ENCODE measurements around the gene EME2. TPM values are rescaled to one million over a fixed set of nuclear protein-coding genes. Genes with fewer than 3 reads are reported as not detected.

The EME2 gene
- polyA plus RNA-seq, 3 donors = 8.1 to 15.4 (median 11.1) TPM

DNA sequence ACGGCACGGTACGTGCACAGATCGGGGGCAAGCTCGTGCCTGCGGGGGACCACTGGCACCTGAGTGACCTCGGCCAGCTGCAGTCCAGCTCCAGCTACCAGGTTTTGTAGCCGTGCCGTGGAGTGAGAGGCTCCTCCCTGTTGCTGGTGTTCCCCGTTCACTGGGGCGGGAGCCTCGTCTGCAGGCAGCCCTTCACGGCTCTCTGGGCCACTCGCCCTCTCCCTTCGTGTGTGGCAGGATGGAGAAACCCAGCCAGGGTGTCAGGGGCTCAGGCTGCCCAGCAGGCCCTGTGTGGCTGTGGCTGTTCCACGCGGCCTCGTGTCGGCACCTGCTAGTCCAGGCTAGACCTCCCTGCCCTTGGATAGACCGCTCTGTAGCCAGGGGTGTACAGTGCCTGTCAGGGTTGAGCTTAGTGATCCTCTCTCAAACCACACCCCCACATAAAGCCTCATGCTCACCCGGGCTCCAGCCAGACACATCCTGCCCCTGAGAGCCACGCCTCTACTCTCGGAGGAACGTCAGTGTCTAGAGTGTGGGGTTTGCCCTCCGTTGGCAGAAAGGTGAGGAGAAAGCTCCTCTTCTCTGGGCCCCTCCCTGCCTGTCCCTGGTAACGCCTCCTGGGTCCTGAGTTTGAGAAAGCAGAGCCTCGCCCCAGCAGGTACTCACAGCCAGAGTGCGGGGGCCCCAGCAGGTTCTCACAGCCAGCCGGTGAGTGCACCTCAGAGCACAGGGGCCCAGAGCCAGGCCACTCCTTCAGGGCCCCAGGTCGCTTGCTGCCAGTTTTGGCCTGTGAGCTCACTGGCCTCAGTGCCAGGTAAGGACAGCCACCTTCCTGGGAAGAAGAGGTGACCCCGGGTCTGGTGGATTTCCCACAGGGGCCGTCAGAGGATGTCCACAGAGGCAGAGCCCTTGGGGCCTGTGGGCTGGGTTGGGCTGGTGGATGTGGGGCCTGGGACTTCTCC is 29.0 kb upstream of the EME2 start:
- no peak for DNase-seq (ENCODE audit: extremely low read depth in 1 of 11, low read depth in 9 of 11, low spot score in 4 of 11)

DNA sequence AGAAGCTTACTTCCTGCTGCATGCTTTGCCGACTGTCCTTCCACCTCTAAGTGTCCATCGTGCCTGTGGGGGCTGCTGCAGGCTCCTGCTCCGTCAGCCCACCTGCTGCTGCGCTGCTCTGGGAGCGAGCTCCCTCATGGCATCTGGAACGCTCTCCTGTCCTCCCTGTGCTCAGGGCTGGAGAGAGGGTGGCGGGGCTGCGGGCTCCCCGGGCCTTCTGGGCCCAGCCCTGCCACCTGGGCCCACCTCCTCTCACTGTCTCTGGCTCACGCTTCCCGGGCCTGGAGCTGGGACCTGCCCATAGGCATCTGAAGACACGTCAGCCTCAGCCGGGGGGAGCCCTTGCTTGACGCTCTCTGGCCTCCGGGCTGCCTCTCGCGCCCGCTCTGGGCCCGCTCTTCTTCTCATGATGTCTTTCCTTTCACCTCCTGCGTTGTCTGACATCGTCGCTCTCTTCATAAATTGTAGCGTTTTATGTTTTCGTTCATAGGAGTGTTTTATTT is 28.2 kb upstream of the EME2 start:
- DNase-seq (ENCODE audit: extremely low read depth in 1 of 11, low read depth in 9 of 11, low spot score in 4 of 11) = no peak

DNA sequence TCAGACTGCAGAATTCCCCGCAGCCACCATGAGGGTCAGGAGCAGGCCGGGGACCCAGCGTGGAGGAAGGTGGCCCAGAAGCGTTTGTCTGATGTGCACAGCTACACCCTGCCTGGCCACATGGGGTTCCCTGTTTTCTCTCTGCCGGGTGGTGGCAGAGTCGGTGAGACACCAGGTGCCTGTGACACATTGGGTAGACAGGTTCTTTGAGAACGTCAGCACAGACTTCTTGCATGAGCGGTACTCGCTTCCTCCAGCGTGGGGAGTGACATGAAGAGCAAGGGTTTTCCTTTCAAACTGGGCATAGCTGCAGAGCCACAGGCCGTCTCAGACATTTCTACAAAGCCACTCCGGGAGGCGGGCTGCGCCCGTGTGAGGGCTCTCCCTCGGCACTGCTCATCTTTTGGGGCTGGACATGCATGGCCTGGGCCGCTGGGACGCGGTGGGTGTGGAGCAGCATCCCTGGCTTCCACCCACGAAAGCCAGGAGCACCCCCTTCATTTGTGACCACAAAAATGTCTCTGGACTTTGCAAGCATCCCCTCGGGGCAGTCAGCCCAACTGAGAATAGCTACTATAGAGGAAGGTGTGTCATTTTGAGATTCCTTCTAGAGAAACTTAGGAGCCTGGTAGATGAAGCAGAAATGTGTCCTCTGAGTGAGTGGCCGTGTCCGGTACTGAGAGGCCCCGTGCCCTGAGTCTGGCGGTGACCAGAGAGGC is 27.3 kb upstream of the EME2 start:
- DNase-seq (ENCODE audit: extremely low read depth in 1 of 11, low read depth in 9 of 11, low spot score in 4 of 11) = no peak

DNA sequence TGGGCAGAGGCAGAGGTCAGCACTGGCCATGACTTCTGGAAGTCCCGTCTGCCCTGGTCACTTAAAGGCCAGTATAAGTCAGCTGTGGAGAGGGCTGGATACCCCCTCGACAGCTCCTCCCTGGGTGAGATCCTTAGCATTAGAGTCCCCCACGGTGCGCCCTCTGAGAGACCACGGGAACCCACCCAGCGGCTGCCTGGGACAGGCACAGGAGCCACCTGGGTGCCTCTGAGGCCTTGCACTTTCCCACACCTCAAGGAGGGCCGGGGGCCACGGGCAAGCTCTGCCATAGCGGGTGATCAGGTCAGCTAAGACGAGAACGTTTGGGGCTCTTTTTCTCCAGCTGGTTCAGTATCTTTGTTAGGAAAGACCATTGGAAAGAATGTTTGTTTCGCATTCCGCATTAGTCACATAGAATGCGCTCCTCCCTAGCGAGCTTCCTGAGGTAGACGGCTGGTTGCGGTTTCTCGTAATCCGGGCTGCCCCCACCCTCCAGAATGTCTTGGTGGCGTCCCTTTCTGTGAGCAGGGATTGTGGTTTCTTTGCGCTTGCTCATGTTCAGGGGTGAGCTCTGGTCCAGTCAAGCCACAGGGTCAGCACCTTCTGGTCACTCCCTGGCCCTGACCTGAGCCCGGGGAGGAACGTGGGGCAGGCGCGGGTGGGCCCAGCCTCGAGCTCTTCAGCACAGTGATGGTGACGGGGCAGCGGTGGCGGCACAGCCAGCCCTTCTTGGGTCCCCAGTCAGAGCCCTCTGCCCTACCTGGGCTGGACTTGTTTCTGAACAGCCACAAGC is 26.5 kb upstream of the EME2 start:
- no peak for DNase-seq (ENCODE audit: extremely low read depth in 1 of 11, low read depth in 9 of 11, low spot score in 4 of 11)

DNA sequence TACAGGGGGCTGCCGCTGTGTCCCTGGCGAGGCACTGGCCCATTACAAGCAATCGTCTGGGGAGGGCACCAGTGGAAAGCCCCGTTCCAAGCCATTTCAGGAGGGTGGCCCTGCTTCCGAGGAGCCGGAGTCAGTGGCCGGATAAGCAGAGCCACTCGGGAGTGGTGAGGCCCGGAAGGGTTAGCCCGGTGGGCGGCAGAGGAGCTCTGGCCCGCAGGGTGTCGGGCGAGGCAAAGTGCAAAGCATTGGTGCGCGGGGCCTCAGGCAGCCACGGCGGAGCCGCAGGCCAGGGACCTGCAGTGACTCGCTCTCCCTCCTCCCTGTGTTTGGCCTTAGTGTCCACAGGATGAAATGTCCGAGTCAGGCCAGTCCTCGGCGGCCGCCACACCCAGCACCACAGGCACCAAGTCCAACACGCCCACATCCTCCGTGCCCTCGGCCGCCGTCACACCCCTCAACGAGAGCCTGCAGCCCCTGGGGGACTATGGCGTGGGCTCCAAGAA is 25.9 kb upstream of the EME2 start:
- DNase-seq (ENCODE audit: extremely low read depth in 1 of 11, low read depth in 9 of 11, low spot score in 4 of 11) = no peak

DNA sequence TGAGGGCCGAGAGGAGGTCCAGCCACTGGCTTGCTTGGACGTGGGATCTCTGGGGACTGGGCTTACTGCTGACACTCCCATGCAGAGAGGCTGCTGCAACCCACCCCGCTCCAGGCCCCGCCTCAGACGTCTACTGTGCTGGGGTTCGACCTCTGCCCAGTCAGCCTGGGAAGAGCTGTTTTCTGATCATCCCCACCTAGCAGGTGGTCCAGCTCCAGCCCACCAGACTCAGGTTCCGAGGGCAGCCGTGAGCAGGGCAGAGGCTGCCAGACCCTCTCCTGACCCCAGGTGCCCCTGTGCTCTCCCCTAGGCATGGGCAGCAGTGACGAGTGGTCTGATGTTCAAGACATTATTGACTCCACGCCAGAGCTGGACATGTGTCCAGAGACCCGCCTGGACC is 24.7 kb upstream of the EME2 start:
- no peak for DNase-seq (ENCODE audit: extremely low read depth in 1 of 11, low read depth in 9 of 11, low spot score in 4 of 11)

DNA sequence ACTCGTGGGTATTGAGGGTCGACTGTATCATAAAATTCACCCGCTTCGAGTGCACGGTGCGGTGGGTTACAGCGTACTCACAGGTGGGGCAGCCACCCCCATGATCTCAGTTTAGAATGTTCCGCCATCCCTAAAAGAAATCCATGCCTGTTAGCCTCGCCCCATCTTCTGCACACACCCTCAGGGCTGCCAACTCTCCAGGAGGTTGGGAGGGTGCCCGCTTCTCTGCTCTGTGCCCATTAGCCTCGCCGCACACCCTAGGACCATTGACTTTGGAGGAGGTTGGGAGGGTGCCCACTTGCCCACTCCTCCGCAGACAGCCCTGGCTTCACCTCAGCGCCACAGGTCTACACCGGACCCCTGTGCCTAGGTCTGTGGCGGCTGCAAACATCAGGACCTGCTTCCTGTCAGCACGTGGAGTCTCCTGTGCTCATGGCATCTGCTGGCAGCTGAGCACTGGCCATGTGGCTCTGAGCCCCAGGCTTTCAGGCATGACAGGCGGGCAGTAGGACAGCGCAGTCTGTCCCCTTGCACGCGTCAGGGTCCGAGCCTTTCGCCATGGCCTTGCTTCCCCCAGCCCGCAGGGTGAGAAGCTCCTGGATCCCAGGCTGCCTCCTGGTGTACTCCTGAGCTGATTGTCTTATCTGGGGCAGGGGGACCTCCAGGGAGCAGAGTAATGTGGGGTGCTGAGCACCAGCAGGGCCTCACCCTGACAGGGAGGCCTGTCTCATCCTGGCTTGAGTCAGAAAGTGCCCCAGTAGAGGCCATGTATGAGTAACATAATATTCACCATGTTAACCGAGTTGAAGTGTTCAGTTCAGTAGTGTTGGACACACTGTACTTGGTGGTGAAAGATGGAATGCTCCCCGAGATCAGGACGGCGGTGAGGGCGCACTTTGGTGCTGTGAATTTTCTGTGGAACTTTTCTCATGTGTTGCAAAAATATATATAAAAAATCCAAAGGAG is 23.2 kb upstream of the EME2 start:
- no peak for DNase-seq (ENCODE audit: extremely low read depth in 1 of 11, low read depth in 9 of 11, low spot score in 4 of 11)

DNA sequence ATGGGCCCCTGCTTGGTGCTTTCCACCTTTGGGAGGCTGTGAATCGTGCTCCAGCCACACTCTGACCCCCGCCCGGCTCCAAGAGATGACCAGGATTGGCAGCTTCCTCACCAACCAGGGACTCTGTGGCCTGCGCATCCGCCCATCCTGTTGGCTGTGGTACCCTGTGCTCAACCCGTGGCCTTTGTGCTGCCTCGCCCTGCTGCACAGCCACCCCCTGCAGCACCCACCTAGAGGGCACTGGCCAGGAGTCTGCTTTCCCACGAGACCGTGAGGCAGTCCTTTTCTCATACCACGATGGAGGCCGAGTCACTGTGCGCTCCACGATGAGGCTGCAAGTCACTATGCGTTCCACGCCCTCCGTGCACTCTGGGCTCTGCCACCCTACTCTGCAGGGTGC is 20.7 kb upstream of the EME2 start:
- no peak for DNase-seq (ENCODE audit: extremely low read depth in 1 of 11, low read depth in 9 of 11, low spot score in 4 of 11)

DNA sequence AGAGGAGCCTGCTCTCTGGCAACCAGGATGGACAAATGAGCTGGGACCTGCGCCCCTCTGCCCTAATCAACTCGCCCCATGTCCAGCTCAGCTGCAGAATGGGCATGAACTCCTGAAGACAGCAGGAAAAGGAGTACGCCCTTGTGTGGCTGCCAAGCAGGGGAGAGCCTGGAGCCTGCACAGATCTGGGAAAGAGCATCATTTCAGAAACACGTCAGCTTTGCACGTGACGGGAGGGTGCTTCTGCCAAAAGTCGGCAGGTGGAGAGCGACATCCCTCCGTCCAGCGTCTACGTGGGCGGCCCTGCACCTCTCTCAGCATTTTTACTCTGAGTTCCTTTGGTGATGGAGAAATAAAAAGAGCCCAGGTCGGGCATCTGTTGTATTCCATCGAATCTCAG is 19.8 kb upstream of the EME2 start:
- DNase-seq (ENCODE audit: extremely low read depth in 1 of 11, low read depth in 9 of 11, low spot score in 4 of 11) = no peak

DNA sequence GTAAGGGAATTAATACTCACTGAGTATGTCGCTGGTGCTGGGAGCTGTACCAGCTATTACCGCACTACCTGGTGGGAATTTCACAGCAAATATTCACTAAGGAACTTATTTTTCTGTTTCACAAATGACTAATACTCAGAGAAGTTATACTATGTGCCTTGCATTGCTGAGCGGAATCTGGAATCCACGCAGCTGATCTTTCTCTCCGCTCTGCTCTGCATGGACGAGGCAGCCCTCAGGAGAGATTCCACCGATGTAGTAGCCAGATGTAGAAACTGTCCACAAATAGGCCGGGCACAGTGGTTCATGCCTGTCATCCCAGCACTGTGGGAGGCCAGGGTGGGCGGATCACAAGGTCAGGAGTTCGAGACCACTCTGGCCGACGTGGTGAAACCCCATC is 18.4 kb upstream of the EME2 start:
- DNase-seq (ENCODE audit: extremely low read depth in 1 of 11, low read depth in 9 of 11, low spot score in 4 of 11) = no peak

DNA sequence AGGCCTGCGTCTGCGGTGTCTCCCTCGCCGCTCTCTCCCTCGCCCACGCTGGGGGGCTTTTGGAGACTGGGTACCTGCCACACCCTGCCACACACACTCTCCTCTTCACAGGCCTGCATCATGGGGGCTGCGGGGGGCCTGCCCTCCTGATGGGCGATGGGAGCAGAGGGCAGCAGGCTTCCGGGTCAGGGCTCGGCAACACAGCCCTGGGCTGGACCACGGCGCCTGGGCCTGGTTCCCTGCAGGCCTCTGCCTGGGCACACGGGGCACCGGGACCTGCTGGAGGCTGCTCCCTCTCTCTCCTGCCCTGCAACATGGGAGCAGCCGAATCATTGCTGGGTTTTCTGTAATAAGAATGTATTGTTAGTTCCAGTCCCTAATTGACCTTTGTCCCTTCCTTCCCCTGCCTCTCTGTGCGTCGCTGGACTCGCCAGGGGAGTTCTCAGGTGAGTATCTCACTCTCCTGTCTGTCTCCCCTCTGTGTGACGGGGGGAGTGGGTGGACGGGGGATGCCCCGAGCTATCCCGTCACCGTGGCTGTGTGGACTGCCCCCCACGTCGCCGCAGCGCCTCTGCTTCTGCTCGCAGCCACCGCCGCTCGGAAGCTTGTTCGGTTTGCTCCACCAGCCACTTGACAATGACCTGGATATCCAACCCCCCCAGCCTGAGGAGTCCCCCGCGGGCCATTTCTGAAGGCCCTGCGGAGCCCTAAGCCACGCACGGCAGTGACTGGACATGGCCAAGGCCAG is 14.7 kb upstream of the EME2 start:
- no peak for DNase-seq (ENCODE audit: extremely low read depth in 1 of 11, low read depth in 9 of 11, low spot score in 4 of 11)

DNA sequence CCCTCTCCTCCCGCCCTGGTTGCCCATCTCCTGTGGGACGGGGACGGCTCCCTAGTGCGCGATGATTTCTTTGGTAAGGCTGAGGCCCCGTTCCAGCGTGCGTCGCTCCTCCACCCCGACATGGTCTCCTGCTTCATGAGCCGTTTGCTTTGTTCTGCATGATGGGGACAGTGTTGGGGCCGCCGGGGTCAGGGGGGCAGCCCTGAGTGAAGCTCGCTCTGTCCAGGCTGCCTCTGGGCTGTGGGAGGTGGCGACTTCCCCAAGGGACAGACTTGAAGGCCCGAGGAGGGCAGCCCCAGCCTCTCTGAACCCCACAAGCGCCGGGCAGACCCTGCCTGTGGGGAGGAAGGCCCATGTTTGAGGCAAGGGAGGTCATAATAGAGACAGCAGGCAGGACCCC is 13.7 kb upstream of the EME2 start:
- no peak for DNase-seq (ENCODE audit: extremely low read depth in 1 of 11, low read depth in 9 of 11, low spot score in 4 of 11)

DNA sequence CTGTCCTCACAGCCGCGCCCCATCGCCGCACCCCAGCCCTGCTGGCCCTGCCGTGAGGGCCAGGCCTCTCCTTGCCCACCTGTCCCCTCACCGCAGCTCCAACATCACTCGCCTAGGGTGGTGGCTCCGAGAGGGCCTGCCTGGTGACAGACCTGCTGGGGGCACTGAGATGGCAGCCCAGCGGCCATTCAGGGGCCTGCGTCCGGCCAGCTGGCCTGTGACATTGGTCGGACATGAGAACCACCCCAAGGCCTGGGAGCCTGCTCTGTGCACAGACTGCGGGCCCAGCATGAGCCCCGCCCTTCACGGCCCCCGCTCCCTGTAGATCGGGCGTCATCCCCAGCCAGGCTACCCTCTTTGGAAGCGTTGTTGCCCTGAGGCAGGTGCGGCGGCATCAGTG is 13.1 kb upstream of the EME2 start:
- no peak for DNase-seq (ENCODE audit: extremely low read depth in 1 of 11, low read depth in 9 of 11, low spot score in 4 of 11)

DNA sequence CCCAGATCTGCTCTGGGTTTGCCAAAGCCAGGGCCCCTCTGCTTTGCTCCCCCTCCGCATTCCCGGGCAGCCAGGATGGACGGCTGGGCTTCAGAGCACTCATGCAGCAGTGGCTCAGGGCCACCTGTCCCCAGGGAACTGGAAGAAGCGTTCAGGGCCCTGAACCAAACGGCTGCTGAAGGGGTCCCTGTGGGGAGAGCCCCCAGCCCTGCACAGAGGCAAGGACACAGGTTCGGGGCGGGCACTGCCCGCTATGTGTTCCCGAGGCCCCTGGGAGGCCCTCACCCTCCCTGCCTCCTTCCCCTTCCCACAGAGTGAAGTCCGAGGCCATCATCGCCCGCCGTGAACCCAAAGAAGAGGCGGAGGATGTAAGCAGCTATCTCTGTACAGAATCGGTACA is 11.7 kb upstream of the EME2 start:
- DNase-seq (ENCODE audit: extremely low read depth in 1 of 11, low read depth in 9 of 11, low spot score in 4 of 11) = no peak

DNA sequence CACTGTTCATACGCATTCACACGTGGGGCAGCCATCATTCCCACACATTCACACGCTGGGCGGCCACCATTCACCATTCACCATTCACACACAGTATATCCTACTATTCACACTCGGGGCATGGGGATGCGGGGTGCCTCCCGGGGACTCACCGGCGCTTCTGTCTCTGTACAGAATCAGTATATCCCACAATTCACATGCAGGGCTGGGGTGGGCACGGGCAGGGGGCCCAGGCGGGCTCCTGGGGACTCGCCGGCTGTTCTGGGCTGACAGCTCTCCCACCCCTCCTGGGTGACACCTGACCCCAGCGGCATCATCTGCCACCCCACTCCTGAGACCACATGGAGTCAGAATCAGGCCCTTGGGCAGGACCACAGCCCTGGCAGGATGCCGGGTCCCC is 10.9 kb upstream of the EME2 start:
- DNase-seq (ENCODE audit: extremely low read depth in 1 of 11, low read depth in 9 of 11, low spot score in 4 of 11) = no peak

DNA sequence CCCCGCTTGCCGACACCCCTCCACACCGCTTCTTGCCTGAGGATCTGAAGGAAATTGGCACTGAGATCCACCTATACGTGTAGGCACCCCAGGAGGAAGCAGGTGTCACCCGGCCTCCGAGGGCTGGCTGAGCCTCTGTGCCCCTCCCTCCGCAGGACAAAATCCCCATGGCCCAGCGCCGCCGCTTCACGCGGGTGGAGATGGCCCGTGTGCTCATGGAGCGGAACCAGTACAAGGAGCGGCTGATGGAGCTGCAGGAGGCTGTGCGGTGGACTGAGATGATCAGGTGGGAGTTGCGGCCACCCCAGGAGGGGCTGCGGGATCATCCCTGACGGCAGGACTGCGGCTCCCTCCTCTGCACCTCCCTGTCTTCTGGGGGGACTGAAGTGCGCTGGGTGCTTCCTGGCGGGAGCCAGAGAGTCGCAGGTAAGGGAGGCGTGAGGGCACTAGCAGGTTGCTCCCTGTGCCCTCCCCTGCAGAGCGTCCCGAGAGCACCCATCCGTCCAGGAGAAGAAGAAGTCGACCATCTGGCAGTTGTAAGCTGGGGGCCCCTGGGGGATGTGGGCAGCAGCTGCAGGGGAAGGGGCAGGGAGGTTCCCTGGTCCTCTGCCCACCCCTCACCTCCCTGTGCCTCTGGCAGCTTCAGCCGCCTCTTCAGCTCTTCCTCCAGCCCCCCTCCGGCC is 10.3 kb upstream of the EME2 start:
- DNase-seq (ENCODE audit: extremely low read depth in 1 of 11, low read depth in 9 of 11, low spot score in 4 of 11) = no peak

DNA sequence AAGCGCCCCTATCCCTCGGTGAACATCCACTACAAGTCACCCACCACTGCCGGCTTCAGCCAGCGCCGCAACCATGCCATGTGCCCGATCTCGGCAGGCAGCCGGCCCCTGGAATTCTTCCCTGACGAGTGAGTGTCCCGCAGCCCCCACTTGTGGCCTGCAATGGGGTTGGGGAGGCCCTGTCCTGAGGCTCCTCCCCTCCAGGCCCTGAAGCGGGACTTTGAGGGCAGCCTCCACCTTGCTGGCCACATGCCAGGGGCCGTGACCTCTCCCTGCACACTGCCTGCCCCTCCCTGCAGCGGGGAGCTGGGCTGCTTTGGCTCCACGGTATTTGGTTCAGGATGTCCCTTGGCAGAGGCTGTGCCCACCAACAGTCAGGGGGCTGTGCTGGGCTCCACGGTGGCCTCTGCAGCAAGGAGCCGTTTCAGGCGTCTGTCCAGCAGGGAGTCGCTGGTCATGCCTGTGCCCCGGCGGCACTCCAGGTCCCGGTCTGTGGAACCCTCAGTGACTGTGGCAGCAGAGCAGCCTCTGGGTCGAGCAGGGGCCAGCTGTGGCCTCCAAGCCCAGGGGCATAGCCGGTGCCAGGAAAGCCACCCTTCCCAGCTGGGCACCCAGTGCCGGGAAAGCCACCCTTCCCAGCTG is 9.6 kb upstream of the EME2 start:
- no peak for DNase-seq (ENCODE audit: extremely low read depth in 1 of 11, low read depth in 9 of 11, low spot score in 4 of 11)

All from renal cortex interstitium (tissue), 11 donors.